Caco-2 (cell line): ENCODE results near the gene TSTD2. TPM values are rescaled to one million over a fixed set of nuclear protein-coding genes. Genes with fewer than 3 reads are reported as not detected.

Experiments
- BruUV-seq: library from RNA; stranded (reverse); fragments of 400-500 nt; replicated peaks from 2 replicates; lab custom pipeline; 2021; lab: Mats Ljungman, UMichigan
- CTCF ChIA-PET: fragments of 300-600 bp; sonication (Branson Sonifier 250); formaldehyde crosslinking; loops from one replicate; lab custom pipeline; 2022; ENCODE audit warnings: antibody characterized with exemption; lab: Charles Lee
- POLR2A ChIA-PET: fragments of 300-600 bp; sonication (Branson Sonifier 250); formaldehyde crosslinking; loops from one replicate; lab custom pipeline; 2022; ENCODE audit warnings: antibody characterized with exemption; lab: Charles Lee
- DNase-seq, 2 experiments: peaks; one replicate each; pipeline versions ENCODE4 v3.0.0 to v3.0.0-alpha.2; 2020 to 2022
- H3K27me3 ChIP-seq: replicated peaks from 2 replicates; pipeline ENCODE4 v1.6.0; 2011; ENCODE audit warnings: low read length; ENCODE audit not compliant: control insufficient read depth, insufficient read depth
- H3K36me3 ChIP-seq: 2 replicates; pipeline ENCODE4 v1.5.1; 2011; ENCODE audit warnings: low read length; ENCODE audit not compliant: control insufficient read depth, insufficient read depth
- H3K4me1 ChIP-seq: fragments of 250-450 bp; sonication (Bioruptor Pico); 2 replicates; pipeline ENCODE4 v1.5.1; 2020; ENCODE audit warnings: mild to moderate bottlenecking
- H3K4me3 ChIP-seq: 2 replicates; pipeline ENCODE4 v1.5.1; 2011; ENCODE audit warnings: low read depth, mild to moderate bottlenecking, control low read depth, low read length
- H3K9me3 ChIP-seq: fragments of 250-450 bp; sonication (Bioruptor Pico); 2 replicates; pipeline ENCODE4 v1.5.1; 2020; ENCODE audit warnings: mild to moderate bottlenecking, moderate library complexity
- H3K27ac Mint-ChIP-seq: one replicate; pipeline ENCODE4 v1.8.0; 2022; ENCODE audit warnings: mixed read lengths; ENCODE audit not compliant: unreplicated experiment
- H3K27me3 Mint-ChIP-seq: one replicate; pipeline ENCODE4 v1.8.0; 2022; ENCODE audit warnings: mixed read lengths; ENCODE audit not compliant: insufficient read depth, unreplicated experiment
- H3K36me3 Mint-ChIP-seq: one replicate; pipeline ENCODE4 v1.8.0; 2022; ENCODE audit warnings: mild to moderate bottlenecking, mixed read lengths; ENCODE audit not compliant: insufficient read depth, unreplicated experiment
- H3K4me1 Mint-ChIP-seq: one replicate; pipeline ENCODE4 v1.8.0; 2022; ENCODE audit warnings: low read depth, mixed read lengths; ENCODE audit not compliant: unreplicated experiment
- H3K4me3 Mint-ChIP-seq: one replicate; pipeline ENCODE4 v1.8.0; 2022; ENCODE audit warnings: mild to moderate bottlenecking, moderate library complexity, mixed read lengths; ENCODE audit not compliant: unreplicated experiment
- H3K9me3 Mint-ChIP-seq: one replicate; pipeline ENCODE4 v1.8.0; 2022; ENCODE audit warnings: mixed read lengths; ENCODE audit not compliant: unreplicated experiment
- CTCF ChIP-seq, 2 experiments: fragments of 200-600 bp in 1 of 2; IDR thresholded peaks; 1 replicate in 1 of 2; 2 replicates in 1 of 2; pipeline versions ENCODE4 v1.5.1 to v1.8.0; 2011 to 2022; ENCODE audit warnings: antibody characterized with exemption in 1 of 2, control low read depth in 1 of 2, inconsistent platforms in 1 of 2, low read depth in 1 of 2, low read length in 1 of 2, mild to moderate bottlenecking in 1 of 2, moderate library complexity in 1 of 2; ENCODE audit not compliant: insufficient read depth in 1 of 2, severe bottlenecking in 1 of 2, unreplicated experiment in 1 of 2
- intact Hi-C: fragments of 100-400 bp; cut with micrococcal nuclease; formaldehyde crosslinking; loops from one replicate; pipeline ENCODE4 v1.10.0; 2022; ENCODE audit not compliant: unreplicated experiment
- total RNA-seq: library from RNA; stranded (reverse); gene quantifications from 2 replicates; pipeline ENCODE4 v1.2.3, GENCODE V29; 2022

The TSTD2 gene
- total RNA-seq, 1 experiment from 2014 or later: 20.7 TPM

GRCh38 chr9:97594381-97594921 lies 38.7 kb downstream of the TSTD2 start:
- CTCF ChIA-PET: no interaction called here
- H3K36me3 ChIP-seq: no peaks in the 10 kb centered on the region
- BruUV-seq: no TSS peak
- H3K9me3 ChIP-seq: no peaks in the 10 kb centered on the region
- Mint-ChIP-seq H3K9me3 (no peaks in the 10 kb centered on the region), H3K4me1 (peaks cover 8% of the 10 kb centered on the region), H3K27me3 (no peaks in the 10 kb centered on the region), H3K4me3 (no peak overlapping the region), H3K27ac (no peak overlapping the region), H3K36me3 (no peaks in the 10 kb centered on the region)
- H3K4me3 ChIP-seq: no peak overlapping the region
- POLR2A ChIA-PET: no interaction called here
- no peak for DNase-seq
- H3K27me3 ChIP-seq: no peaks in the 10 kb centered on the region
- TF ChIP-seq CTCF (IDR thresholded peaks at IDR 0.05; ENCODE audit: insufficient read depth in 1 of 2, low read depth in 1 of 2, low read length in 1 of 2, severe bottlenecking in 1 of 2, unreplicated experiment in 1 of 2): no peak
- intact Hi-C loops: loop anchor here (10.0 kb wide), 1 partner anchor 90 kb away; the partner anchor contains the start of gene TMOD1
- H3K4me1 ChIP-seq: 0 out of 2 replicates have a peak, but pooled peaks cover 3% of the 10 kb centered on the region

- Mint-ChIP-seq H3K36me3 (no peaks in the 10 kb centered on the region), H3K4me1 (peaks cover 5% of the 10 kb centered on the region), H3K27me3 (no peaks in the 10 kb centered on the region), H3K9me3 (no peaks in the 10 kb centered on the region), H3K4me3 (no peak overlapping the region), H3K27ac (no peak overlapping the region)
- ChIA-PET CTCF (no interaction called here), POLR2A (no interaction called here)
- TF ChIP-seq CTCF (IDR thresholded peaks at IDR 0.05; ENCODE audit: insufficient read depth in 1 of 2, low read depth in 1 of 2, low read length in 1 of 2, severe bottlenecking in 1 of 2, unreplicated experiment in 1 of 2): no peak
- intact Hi-C loops: loop anchor here (10.0 kb wide), 1 partner anchor 89 kb away; the partner anchor contains the start of gene TMOD1
- Histone ChIP-seq H3K9me3 (no peaks in the 10 kb centered on the region), H3K36me3 (no peaks in the 10 kb centered on the region), H3K4me1 (0 out of 2 replicates have a peak, but pooled peaks cover 3% of the 10 kb centered on the region), H3K4me3 (no peak overlapping the region), H3K27me3 (no peaks in the 10 kb centered on the region)
- no peak for DNase-seq
- no TSS peak for BruUV-seq
Measured at GRCh38 chr9:97593960-97594359, 39.2 kb downstream of the TSTD2 start.

GRCh38 chr9:97592126-97592525 lies 41.0 kb downstream of the TSTD2 start:
- no peak for TF ChIP-seq CTCF (IDR thresholded peaks at IDR 0.05; ENCODE audit: insufficient read depth in 1 of 2, low read depth in 1 of 2, low read length in 1 of 2, severe bottlenecking in 1 of 2, unreplicated experiment in 1 of 2)
- Mint-ChIP-seq H3K4me1 (peaks cover 6% of the 10 kb centered on the region), H3K36me3 (no peaks in the 10 kb centered on the region), H3K27ac (no peak overlapping the region), H3K4me3 (no peak overlapping the region), H3K27me3 (no peaks in the 10 kb centered on the region), H3K9me3 (peaks cover 9% of the 10 kb centered on the region)
- no peak for DNase-seq
- no peaks in the 10 kb centered on the region for H3K36me3 ChIP-seq
- CTCF ChIA-PET: no interaction called here
- intact Hi-C loops: loop anchor here (10.0 kb wide), 1 partner anchor 87 kb away; the partner anchor contains the start of gene TMOD1
- BruUV-seq: no TSS peak
- H3K4me3 ChIP-seq: no peak overlapping the region
- no peaks in the 10 kb centered on the region for H3K27me3 ChIP-seq
- POLR2A ChIA-PET: no interaction called here
- no peaks in the 10 kb centered on the region; the same call in 1 of the 2 replicates for H3K9me3 ChIP-seq
- 0 out of 2 replicates have a peak, but pooled peaks cover under 1% of the 10 kb centered on the region for H3K4me1 ChIP-seq
